ENCODE measurements around the gene ZNF205.

DNA sequence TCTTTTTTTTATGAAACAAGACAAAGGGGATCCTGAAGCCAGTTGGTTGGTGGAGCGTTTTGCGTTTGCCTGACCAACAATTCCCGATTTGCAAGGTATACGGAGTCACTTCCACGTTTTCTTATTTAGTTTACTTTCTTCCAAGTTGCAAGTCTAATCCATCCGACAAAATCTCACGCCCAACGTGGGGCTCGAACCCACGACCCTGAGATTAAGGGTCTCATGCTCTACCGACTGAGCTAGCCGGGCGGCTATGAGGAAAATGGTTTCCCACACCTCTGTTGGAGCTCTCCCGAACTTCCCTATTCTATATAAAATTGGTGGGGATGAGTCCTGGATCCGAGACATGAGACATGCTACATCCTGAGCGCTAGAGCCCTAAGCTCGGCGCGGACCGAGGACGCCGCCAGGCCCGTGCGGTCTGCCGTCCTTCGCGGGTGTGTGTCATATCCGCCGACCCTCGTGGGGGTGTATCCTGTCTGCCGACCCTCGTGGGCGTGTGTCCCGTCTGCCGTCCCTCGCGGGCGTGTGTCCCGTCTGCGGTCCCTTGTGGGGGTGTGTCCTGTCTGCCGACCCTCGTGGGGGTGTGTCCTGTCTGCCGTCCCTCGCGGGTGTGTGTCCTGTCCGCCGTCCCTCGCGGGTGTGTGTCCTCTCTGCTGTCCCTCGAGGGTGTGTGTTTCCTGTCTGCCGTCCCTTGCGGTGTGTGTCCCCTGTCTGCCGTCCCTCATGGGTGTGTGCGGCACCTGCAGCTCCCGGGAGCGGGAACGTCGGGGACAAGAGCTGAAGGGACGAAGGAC is 45.0 kb downstream of the ZNF205 start:
- TF ChIP-seq POLR2A (IDR thresholded peaks at IDR 0.05) = no peak
- TF ChIP-seq, protein P1, sequence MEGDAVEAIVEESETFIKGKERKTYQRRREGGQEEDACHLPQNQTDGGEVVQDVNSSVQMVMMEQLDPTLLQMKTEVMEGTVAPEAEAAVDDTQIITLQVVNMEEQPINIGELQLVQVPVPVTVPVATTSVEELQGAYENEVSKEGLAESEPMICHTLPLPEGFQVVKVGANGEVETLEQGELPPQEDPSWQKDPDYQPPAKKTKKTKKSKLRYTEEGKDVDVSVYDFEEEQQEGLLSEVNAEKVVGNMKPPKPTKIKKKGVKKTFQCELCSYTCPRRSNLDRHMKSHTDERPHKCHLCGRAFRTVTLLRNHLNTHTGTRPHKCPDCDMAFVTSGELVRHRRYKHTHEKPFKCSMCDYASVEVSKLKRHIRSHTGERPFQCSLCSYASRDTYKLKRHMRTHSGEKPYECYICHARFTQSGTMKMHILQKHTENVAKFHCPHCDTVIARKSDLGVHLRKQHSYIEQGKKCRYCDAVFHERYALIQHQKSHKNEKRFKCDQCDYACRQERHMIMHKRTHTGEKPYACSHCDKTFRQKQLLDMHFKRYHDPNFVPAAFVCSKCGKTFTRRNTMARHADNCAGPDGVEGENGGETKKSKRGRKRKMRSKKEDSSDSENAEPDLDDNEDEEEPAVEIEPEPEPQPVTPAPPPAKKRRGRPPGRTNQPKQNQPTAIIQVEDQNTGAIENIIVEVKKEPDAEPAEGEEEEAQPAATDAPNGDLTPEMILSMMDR (IDR thresholded peaks at IDR 0.05) = no peak
